ENCODE measurements around the gene CBLN1. TPM values are rescaled to one million over a fixed set of nuclear protein-coding genes. Genes with fewer than 3 reads are reported as not detected.
"Not testable (repeated sequence)": the region's sequence is repeated elsewhere in the genome, so short reads cannot be mapped to it uniquely, and the experiment has no call there.

Gene CBLN1
- total and polyA plus RNA-seq, 4 donors = 0.58 to 1.2 TPM; not detected in 2

DNA sequence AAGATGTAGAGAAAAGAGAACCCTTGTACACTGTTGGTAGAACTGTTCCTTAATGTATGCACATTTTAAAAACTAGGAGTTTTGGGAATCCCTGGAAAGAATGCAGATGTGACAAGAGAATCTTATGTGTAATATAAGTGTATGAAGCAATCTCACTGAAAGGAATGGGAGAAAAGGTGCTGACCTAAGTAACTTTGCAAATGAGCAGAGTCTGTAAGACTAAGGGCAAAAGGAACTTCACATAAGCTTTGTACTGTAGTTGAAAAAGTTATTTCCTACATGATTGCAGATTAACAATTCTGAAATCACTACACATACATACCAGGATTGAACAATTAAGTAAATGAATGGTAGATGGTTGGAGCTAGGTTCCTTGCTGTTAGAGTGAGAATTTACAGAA is 22.3 kb downstream of the CBLN1 start:
- Histone ChIP-seq H3K27me3 (ENCODE audit: control insufficient read depth in 1 of 2, insufficient read depth in 2 of 2, low read length in 1 of 2) (no peaks in the 10 kb centered on the region), H3K27ac (ENCODE audit: low read depth in 1 of 2, low read length in 2 of 2) (no peak overlapping the region), H3K9me3 (ENCODE audit: control insufficient read depth, low read length) (no peaks in the 10 kb centered on the region), H3K4me1 (ENCODE audit: control insufficient read depth in 1 of 2, insufficient read depth in 2 of 2, low read length in 2 of 2) (no peaks in the 10 kb centered on the region), H3K36me3 (ENCODE audit: control insufficient read depth in 1 of 2, insufficient read depth in 2 of 2, low read length in 1 of 2) (no peaks in the 10 kb centered on the region), H3K4me3 (ENCODE audit: low read length in 2 of 2) (no peak overlapping the region)
- DNase-seq (no peak), ATAC-seq (ENCODE audit: low FRiP score) (no peak)
- intact Hi-C loops (cut with DNase I) = no loop called here

DNA sequence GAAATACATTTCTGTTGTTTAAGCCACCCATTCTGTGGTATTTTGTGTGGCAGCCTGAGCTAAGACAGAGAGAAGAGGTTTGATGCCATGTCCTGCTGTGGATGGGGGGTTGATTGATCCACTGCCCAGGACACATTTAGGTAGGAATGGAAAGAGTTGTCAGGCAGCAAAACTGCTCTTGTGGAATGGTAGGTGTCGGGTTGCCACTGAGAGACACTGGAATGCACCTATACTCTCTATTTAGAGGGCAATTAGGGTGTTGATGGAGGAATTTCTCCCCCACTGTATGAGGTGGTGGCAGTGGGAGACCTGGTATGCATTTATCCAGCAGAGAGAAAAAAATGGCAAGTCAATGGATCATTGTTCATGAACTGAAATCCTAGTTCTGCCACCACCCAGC is 30.9 kb downstream of the CBLN1 start:
- ATAC-seq (ENCODE audit: low FRiP score) = no peak
- Histone ChIP-seq H3K27me3 (ENCODE audit: control insufficient read depth in 1 of 2, insufficient read depth in 2 of 2, low read length in 1 of 2) (no peaks in the 10 kb centered on the region), H3K9me3 (ENCODE audit: control insufficient read depth, low read length) (no peaks in the 10 kb centered on the region), H3K36me3 (ENCODE audit: control insufficient read depth in 1 of 2, insufficient read depth in 2 of 2, low read length in 1 of 2) (no peaks in the 10 kb centered on the region), H3K4me3 (ENCODE audit: low read length in 2 of 2) (no peak overlapping the region), H3K27ac (ENCODE audit: low read depth in 1 of 2, low read length in 2 of 2) (no peak overlapping the region), H3K4me1 (ENCODE audit: control insufficient read depth in 1 of 2, insufficient read depth in 2 of 2, low read length in 2 of 2) (no peaks in the 10 kb centered on the region)
- 25 to 43% methylated on average over 1 of the region's 1 CpG for WGBS, 2 donors
- no peak for DNase-seq
- intact Hi-C loops (cut with DNase I) = no loop called here

DNA sequence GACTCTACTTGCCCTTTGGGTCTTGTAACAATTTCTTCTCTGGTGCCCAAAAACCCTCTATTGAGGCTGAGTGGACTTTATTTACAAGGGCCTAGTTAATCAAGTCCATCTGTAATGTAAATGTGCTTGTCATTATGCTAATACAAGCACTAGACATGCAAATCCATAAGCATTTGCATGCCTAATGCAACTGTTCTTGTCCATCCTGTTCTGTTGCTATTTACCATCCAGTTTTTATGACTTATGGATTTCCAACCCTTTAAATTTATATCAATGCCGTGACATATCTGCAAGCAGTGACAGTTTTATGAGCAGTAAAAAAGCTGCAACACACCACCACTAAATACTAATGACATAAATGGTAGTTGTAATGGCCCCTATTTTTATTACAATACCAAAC is 33.4 kb downstream of the CBLN1 start:
- no peak for ATAC-seq (ENCODE audit: low FRiP score)
- DNase-seq = no peak
- Histone ChIP-seq H3K27ac (ENCODE audit: low read depth in 1 of 2, low read length in 2 of 2) (no peak overlapping the region), H3K9me3 (ENCODE audit: control insufficient read depth, low read length) (no peaks in the 10 kb centered on the region), H3K4me3 (ENCODE audit: low read length in 2 of 2) (no peak overlapping the region), H3K27me3 (ENCODE audit: control insufficient read depth in 1 of 2, insufficient read depth in 2 of 2, low read length in 1 of 2) (no peaks in the 10 kb centered on the region), H3K4me1 (ENCODE audit: control insufficient read depth in 1 of 2, insufficient read depth in 2 of 2, low read length in 2 of 2) (no peaks in the 10 kb centered on the region), H3K36me3 (ENCODE audit: control insufficient read depth in 1 of 2, insufficient read depth in 2 of 2, low read length in 1 of 2) (no peaks in the 10 kb centered on the region)
- intact Hi-C loops (cut with DNase I) = no loop called here
- 63 to 72% methylated on average over 1 of the region's 1 CpG for WGBS, 2 donors

DNA sequence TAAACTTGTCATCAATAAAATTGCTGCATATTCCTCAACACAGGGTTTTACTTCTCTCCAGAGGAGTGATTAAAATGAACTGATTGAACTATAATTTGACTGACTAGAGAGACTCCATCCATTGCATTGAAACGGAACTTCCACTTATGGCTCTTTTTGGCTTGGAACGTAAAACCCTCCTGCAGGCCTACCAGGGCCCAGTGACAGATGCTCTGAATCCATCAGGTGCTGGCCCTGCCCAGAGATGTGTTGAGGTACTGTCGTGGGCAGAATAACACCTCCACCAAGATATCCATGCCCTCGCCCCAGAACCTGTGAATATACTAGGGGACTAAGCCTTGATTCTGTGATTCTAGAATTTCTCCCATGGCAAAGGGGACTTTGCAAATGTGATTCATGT is 45.4 kb downstream of the CBLN1 start:
- WGBS, 2 donors = 68 to 72% methylated on average over 4 of the region's 4 CpGs
- no peak for ATAC-seq (ENCODE audit: low FRiP score)
- intact Hi-C loops (cut with DNase I) = no loop called here

DNA sequence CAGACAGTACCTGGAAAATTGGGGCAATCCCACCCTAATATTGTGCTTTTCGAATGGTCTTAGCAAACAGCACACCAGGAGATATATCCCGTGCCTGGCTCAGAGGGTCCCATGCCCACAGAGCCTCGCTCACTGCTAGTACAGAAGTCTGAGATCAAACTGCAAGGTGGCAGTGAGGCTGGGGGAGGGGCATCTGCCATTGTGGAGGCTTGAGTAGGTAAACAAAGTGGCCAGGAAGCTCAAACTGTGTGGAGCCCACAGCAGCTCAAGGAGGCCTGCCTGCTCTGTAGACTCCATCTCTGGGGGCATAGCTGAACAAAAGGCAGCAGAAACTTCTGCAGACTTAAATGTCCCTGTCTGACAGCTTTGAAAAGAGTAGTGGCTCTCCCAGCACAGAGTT is 53.3 kb downstream of the CBLN1 start:
- ATAC-seq (ENCODE audit: low FRiP score) = not testable (repeated sequence)
- 79 to 86% methylated on average over 3 of the region's 3 CpGs for whole genome bisulfite sequencing, 2 donors

More for the DNA sequence above, 45.4 kb downstream of the CBLN1 start:
- Histone ChIP-seq H3K4me3 (ENCODE audit: low read length in 2 of 2) (no peak overlapping the region), H3K4me1 (ENCODE audit: control insufficient read depth in 1 of 2, insufficient read depth in 2 of 2, low read length in 2 of 2) (no peaks in the 10 kb centered on the region), H3K27me3 (ENCODE audit: control insufficient read depth in 1 of 2, insufficient read depth in 2 of 2, low read length in 1 of 2) (no peaks in the 10 kb centered on the region), H3K27ac (ENCODE audit: low read depth in 1 of 2, low read length in 2 of 2) (no peak overlapping the region), H3K36me3 (ENCODE audit: control insufficient read depth in 1 of 2, insufficient read depth in 2 of 2, low read length in 1 of 2) (no peaks in the 10 kb centered on the region), H3K9me3 (ENCODE audit: control insufficient read depth, low read length) (no peaks in the 10 kb centered on the region)
- no peak for DNase-seq

More for the DNA sequence above, 53.3 kb downstream of the CBLN1 start:
- H3K9me3 ChIP-seq (ENCODE audit: control insufficient read depth, low read length); H3K4me1 ChIP-seq (ENCODE audit: control insufficient read depth in 1 of 2, insufficient read depth in 2 of 2, low read length in 2 of 2); H3K4me3 ChIP-seq (ENCODE audit: low read length in 2 of 2); H3K36me3 ChIP-seq (ENCODE audit: control insufficient read depth in 1 of 2, insufficient read depth in 2 of 2, low read length in 1 of 2); DNase-seq; intact Hi-C loops (cut with DNase I); H3K27ac ChIP-seq (ENCODE audit: low read depth in 1 of 2, low read length in 2 of 2); H3K27me3 ChIP-seq (ENCODE audit: control insufficient read depth in 1 of 2, insufficient read depth in 2 of 2, low read length in 1 of 2): not testable (repeated sequence)

Other genes with a start within 250 kb of the CBLN1 start
- not detected for gene C16orf78, start 92.0 kb upstream of the CBLN1 start, total RNA-seq
- gene C16orf78, start 92.0 kb upstream of the CBLN1 start, polyA plus RNA-seq = not detected